Hematopoietic multipotent progenitor cell treated with erythropoietin and hydrocortisone succinate and interleukin-3 and kit ligand, for 17 days (in vitro differentiated cells): ENCODE results near the gene CACNG7.
A peak's percentile ranks its signal among the peaks of the same experiment; 100 is the strongest.
"Not testable (repeated sequence)": the region's sequence is repeated elsewhere in the genome, so short reads cannot be mapped to it uniquely, and the experiment has no call there.

Source experiments
- DNase-seq: peaks from one replicate; pipeline ENCODE4 v3.0.0-alpha.2; 2015; ENCODE audit warnings: low spot score

The CACNG7 gene

GRCh38 chr19:53908935-53909415 is at the start of gene CACNG7:
TSS of gene CACNG7 (plus strand) at chr19:53909278. CDS start at chr19:53912832, 3,554 bp downstream.
- no peak for DNase-seq

GRCh38 chr19:53864308-53864836 is 44.7 kb upstream of the CACNG7 start:
- no peak for DNase-seq

DNA sequence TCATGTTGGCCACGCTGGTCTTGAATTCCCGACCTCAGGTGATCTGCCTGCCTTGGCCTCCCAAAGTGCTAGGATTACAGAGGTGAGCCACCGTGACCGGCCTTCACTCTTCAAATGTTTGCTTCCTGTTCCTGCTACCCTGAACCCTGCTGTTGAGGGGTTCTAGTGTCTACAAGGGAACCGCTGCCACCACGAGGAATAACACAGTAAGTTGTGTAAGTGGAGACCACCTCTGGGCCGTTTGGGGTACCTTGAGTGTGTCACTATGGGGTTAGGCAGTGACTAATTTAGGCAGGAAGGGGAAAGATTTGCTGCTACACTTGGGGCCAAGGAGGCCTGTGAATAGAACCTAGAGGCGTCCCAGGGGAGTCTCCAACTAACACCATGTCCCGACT is 43.6 kb upstream of the CACNG7 start:
- no peak for DNase-seq

- DNase-seq: no peak
Observed at GRCh38 chr19:53865918-53866864, 42.9 kb upstream of the CACNG7 start.

GRCh38 chr19:53866865-53867224 is 42.2 kb upstream of the CACNG7 start:
- no peak for DNase-seq

DNA sequence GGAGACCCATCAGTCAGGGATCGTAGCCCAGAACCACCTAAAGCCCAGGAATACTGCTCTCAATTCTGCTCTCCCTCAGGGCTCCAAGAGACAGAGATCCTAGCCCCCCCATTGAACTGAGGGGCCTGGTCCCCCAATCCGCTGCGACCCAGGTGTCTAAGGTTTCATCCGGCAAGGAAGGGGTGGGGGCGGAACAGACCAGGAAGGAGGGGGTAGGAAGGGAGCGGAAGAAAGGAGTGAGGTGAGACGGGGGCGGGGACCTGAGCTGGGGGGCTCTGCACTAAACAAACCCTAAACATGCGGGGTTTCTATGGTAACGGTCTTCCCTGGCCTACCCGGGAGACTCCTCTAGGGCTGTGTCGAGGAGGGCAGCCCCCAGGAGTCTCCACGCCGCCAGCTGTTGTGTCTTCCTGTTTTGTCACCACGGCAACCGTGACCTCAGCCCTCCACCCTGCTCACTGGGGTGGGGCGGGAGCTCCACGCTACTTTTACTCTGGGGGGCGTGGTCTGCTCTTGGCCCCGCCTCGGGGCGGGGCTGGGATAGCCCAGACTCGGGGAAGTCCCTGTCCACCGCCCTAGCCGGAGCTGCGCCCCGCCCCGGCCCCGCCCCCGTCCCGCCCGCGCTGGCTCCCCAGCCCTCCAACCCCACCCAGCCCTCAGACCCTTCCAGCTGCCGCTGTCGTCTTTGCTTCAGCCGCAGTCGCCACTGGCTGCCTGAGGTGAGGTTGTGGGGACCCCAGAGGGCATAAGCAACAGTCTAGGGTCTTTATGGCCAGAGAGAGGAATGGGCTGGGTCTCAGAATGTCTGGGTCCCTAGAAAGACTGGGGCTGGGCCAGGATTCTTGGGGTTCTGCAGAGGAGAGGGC is 41.6 kb upstream of the CACNG7 start, which contains the start of gene MYADM:
Gene MYADM (plus strand): TSS at position 659 of the 866 bp plus-strand sequence. CDS start 5,647 bp downstream, outside the sequence.
- DNase-seq: peak; percentile 80

DNA sequence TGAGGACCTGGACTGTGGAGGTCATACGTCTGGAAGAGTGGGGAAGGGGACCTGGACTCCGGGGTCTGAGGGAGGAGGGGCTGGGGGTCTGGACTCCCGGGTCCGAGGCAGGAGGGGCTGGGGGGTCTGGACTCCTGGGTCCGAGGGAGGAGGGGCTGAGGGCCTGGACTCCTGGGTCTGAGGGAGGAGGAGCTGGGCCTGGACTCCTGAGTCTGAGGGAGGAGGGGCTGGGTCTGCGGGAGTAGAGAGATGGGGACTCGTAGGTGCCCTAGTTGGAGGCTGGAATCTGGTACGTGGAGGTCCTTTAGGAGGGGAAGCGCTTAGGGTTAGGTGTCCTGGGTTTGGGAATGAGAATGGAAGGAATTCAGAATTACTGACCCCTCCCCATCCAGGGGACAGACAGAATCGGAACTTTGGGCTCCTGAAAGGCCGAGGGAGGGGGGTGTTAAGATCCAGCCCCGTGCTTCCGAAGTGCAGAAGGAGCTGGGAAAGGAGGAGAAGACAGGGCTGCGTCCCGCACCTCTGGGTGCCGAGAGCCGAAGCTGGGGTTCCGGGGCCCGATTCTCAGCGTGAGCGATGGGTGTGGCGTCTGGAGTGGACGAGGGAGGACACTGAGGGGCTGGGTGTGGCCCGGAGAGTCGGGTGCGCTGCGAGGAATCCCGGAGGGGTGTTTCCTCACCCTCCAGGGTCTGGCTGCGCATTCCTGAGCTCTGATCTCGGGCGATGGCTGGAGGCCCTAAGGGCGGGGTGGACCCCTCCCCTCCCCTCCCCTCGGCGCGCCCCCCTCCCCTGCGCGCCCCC is 40.8 kb upstream of the CACNG7 start:
- DNase-seq: peak; percentile 31

DNA sequence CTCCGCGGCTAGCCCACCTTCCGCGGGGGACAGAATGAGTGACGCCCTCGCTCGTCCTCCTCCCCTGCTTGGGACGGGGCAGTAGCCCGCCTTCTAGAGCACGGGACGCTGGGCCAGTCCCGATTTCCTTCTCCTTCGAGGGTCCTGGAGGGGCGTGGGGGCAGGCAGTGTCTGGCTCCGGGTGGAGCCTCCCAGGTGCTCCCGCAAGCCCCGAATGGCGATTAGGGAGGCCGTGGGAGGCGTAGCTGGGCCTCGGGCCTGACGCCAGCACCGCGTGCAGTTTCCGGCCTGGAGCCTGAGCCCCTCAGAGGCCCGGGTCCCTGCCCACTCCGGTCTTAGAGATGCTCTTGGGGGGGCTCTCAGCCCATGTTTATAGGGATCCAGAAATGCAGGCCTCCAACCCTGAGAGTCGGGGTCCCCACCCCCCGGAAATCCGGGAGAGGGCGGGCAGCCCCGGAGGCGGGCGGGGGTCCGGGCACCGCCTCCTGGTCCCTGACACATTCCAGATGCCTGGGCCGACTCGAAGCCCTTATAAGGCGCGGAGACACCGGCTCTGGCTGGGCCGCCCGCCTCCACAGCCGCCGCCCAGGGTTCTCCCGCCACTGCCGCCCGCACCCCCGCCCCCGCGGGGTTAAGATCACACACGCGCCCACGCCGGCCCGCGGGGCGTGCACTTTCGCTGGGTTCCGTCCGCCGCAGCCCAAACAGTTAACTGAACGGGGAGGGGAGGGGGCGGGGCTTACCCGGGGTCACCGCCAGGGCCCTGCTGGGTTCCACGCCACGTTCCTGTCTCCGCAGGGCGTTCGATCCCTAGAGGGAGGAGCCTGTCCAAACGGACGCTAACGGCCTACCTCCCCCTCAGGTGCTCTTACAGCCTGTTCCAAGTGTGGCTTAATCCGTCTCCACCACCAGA is 39.9 kb upstream of the CACNG7 start:
- peak; percentile 13 for DNase-seq

GRCh38 chr19:53869805-53870484 is 39.1 kb upstream of the CACNG7 start:
- not testable (repeated sequence) for DNase-seq

- DNase-seq: no peak
Observed at GRCh38 chr19:53870485-53870844, 38.6 kb upstream of the CACNG7 start.

GRCh38 chr19:53871454-53871853 is 37.6 kb upstream of the CACNG7 start:
- no peak for DNase-seq

DNA sequence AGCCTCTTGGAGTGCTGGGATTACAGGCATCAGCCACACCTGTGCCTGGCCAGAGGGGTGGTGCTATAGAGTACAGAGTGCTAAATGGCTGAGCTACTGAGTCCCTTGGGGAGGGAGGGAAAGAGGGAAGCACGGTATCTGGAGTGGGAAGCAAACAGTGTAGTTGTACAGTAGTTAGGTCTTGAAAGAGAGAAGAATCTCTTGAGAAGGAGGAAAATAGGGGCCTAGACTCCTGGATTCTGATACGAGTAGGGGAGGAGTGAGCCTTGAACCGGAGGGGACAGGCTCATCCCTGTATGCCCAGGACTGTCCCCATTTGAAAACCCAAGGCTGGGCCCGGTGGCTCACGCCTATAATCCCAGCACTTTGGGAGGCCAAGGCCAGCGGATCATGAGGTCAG is 36.3 kb upstream of the CACNG7 start:
- DNase-seq: no peak

DNA sequence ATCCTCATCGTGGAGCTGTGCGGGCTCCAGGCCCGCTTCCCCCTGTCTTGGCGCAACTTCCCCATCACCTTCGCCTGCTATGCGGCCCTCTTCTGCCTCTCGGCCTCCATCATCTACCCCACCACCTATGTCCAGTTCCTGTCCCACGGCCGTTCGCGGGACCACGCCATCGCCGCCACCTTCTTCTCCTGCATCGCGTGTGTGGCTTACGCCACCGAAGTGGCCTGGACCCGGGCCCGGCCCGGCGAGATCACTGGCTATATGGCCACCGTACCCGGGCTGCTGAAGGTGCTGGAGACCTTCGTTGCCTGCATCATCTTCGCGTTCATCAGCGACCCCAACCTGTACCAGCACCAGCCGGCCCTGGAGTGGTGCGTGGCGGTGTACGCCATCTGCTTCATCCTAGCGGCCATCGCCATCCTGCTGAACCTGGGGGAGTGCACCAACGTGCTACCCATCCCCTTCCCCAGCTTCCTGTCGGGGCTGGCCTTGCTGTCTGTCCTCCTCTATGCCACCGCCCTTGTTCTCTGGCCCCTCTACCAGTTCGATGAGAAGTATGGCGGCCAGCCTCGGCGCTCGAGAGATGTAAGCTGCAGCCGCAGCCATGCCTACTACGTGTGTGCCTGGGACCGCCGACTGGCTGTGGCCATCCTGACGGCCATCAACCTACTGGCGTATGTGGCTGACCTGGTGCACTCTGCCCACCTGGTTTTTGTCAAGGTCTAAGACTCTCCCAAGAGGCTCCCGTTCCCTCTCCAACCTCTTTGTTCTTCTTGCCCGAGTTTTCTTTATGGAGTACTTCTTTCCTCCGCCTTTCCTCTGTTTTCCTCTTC is 35.1 kb upstream of the CACNG7 start:
- DNase-seq: no peak

DNA sequence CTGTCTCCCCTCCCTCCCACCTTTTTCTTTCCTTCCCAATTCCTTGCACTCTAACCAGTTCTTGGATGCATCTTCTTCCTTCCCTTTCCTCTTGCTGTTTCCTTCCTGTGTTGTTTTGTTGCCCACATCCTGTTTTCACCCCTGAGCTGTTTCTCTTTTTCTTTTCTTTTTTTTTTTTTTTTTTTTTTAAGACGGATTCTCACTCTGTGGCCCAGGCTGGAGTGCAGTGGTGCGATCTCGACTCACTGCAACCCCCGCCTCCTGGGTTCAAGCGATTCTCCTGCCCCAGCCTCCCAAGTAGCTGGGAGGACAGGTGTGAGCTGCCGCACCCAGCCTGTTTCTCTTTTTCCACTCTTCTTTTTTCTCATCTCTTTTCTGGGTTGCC is 34.5 kb upstream of the CACNG7 start:
- no peak for DNase-seq

- DNase-seq: no peak
Observed at GRCh38 chr19:53875602-53876325, 33.3 kb upstream of the CACNG7 start.

GRCh38 chr19:53876651-53877224 is 32.3 kb upstream of the CACNG7 start:
- DNase-seq: no peak

DNA sequence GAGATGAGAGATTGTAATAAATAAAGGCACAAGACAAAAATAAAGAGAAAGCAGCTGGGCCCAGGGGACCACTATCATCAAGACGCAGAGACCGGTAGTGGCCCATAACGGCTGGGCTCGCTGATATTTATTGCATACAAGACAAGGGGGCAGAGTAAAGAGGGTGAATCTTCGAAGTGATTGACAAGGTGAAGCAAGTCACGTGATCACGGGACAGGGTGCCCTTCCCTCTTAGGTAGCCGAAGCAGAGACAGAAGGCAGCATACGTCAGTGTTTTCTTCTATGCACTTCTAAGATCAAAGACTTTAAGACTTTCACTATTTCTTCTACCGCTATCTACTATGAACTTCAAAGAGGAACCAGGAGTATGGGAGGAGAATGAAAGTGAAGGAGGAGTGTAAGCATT is 31.7 kb upstream of the CACNG7 start:
- DNase-seq: no peak

- DNase-seq: no peak
Observed at GRCh38 chr19:53878776-53879139, 30.3 kb upstream of the CACNG7 start.
